Mucosa of gallbladder (tissue), 1 donor: ENCODE measurements around the gene SEMG1. TPM values are rescaled to one million over a fixed set of nuclear protein-coding genes. Genes with fewer than 3 reads are reported as not detected.

Source experiments
- DNase-seq: peaks from one replicate; pipeline ENCODE4 v3.0.0-alpha.2; 2020; ENCODE audit warnings: low spot score
- total RNA-seq: library from RNA; stranded (reverse); gene quantifications from one replicate; pipeline ENCODE4 v1.2.1, GENCODE V29; 2021
- donor health status: DM: no; HTN: no; CAD: no.

SEMG1 gene, protein sequence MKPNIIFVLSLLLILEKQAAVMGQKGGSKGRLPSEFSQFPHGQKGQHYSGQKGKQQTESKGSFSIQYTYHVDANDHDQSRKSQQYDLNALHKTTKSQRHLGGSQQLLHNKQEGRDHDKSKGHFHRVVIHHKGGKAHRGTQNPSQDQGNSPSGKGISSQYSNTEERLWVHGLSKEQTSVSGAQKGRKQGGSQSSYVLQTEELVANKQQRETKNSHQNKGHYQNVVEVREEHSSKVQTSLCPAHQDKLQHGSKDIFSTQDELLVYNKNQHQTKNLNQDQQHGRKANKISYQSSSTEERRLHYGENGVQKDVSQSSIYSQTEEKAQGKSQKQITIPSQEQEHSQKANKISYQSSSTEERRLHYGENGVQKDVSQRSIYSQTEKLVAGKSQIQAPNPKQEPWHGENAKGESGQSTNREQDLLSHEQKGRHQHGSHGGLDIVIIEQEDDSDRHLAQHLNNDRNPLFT
- total RNA-seq, result 1.1 TPM

DNA sequence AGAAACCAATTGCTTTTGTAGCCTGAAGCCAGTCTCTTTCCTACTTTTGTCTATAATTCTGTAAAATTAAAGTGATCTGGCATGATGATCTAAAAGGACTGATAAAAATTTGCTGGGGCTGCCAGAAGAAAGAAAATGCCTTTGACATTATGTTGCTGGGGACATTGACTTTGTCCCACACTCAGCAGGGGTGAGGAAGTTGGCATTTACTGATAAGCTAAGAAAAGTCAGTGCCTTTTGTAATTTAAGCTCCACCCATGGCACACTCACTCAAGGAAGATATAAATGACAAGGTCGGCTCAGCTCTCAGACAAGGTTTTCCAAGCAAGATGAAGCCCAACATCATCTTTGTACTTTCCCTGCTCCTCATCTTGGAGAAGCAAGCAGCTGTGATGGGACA lies at the start of gene SEMG1:
SEMG1 (plus strand) TSS at position 309 of the 400 bp plus-strand sequence; CDS start at position 330, 21 bp downstream.
- DNase-seq, result peak; percentile 35

DNA sequence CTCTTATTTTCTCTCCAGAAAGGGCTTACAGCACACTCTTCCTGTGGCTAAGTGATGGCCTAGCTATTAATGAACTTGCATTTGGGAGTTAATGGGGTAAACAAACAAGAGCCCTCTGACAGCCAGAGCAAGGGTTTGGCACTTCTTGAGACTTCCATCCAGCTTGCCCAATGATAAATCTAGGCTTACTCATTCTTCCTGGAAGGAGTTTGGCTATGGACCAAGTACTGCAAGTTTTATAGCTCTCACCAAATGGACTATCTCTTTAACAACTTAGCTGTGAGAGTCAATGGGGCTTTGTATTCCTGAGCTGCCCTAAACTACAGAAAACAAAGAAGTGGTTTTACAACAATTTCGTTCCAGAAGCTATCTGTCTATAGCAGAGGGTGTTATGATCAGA lies 48.9 kb upstream of the SEMG1 start:
- DNase-seq, result no peak

DNA sequence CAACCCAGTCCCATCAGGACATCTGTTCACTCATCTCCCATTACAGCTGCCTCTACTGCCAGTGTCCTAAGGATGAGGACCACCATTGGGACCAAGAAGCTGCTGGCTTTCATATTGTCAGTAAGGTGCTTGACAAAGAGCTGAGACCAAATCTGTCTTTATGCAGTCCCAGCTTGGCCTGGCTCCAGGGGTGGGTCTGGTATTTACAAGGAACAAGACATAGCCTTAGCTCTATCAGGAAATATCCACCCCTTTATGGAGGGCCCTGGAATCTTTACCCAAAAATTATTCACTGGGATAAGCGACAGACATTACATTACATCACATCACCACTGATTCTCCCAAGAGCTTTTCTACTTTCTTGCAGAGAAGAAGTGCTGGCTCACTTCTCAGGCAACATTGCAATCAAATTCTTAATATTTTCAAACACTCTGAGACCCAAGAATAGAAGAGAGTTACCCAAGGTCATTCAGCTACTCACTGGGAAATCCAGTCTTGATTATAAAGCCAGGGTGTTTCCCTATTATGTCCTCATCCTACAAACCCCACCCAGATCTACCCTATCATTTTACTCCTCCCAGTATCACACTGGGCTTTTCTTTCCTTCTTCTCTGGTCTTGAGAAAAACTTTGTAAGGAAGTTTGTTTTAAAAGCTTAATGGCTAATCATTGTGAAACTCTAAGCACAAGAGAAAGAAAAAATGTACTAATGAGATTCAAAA lies 43.6 kb upstream of the SEMG1 start:
- DNase-seq, result no peak

DNA sequence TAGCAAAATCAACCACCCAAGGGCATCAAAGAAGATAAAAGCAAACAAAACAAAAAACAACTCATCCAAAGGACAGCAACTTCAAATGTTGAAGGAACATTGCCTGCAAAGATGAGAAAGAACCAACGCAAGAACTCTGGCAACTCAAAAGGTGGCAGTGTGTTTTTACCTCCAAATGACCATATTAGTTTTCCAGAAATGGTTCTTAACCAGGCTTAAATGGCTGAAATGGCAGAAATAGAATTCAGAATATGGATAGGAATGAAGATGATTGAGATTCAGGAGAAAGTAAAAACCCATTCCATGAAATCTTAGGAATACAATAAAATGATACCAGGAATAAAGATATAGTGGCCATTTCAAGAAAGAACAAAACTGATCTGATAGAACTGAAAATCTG lies 41.9 kb upstream of the SEMG1 start:
- DNase-seq, result no peak

DNA sequence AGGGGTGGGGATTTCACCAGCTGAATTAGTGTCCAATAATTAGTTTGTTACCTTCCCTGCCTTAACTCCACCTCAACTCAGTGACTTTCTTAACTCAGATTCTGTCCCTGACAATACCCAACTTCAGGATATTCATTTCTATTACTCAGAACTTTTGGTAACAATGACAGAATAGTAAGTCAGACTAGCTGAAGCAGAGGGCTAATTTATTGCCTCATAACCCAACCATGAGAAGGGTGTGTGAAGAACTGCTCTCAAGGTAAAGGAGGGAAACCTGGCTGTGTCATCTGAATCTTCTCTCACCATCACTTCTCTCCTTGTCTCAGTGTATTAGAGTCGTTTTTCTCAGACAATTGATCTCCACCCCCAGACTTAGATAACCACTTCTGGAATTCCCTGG lies 33.3 kb upstream of the SEMG1 start:
- DNase-seq, result no peak

DNA sequence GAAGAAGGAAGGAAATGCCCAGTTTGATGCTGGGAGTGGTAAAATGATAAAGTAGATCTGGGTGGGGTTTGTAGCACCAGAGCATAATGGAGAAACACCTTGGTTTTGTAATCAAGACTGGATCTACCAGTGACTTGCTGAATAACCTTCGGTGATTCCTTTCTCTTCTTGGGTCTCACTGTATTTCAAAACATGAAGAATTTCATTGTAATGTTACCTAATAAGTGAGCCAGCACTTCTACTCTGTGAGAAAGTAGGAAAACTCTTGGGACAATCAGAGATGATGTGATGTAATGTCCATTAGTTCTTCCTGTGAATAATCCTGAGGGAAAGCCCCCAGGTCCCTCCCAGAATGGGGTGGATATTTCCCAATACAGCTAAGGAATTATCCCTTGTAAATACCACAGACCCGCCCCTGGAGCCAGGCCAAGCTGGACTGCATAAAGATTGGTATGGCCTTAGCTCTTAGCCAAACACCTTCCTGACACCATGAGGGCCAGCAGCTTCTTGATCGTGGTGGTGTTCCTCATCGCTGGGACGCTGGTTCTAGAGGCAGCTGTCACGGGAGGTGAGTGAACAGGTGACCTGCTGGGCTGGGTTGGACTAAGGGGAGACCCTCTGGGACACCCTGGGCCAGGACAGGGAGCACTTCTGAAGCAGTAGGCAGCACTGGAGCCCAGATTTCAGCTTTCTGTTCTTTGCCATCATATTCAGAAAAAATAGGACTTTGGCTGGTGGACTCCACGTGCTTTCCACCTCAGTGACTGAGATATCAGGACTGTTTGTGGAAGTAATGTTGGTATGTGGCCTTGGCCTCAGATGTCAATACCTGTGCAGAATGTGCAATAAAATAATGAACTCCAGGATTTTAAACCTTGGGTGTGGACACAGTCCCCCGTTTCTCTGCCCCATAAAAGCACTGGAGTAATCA lies 32.1 kb upstream of the SEMG1 start, which contains the start of gene PI3:
PI3 (plus strand) TSS at position 469 of the 931 bp plus-strand sequence; CDS start at position 490, 21 bp downstream.
- no peak for DNase-seq

DNA sequence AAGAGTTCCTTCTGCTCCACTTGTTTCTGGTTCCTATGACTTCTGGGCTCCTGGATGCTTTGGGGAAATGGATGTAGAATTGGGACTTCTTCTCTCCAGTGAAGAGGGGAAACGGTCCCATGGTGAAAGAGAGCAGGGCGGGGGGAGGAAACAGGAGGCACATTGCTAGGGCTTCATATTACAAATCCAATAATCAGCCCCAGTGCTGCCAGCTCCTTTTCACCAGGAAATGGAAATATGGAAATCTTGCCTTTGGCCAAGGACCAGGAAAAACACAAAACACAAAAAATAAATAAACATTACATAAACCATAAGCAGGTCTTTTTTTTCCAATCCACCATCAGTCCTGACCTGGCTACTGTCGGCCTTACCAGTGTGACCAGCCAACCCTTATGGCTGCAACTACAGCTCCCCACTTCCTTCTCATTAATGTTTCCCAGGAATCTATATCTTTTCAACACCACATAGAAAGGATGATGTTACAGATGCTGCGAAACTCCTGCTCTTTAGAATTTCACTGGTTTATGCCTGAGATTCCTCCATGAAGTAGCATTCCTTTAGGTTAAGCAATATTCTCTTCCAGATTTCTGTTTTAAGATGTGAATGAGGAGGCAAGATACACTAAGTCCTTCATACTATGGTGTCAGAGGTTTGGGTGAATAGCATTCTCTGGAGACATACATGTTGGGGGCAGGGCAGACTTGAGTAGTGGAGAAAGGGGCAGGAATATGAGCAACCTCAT lies 30.1 kb upstream of the SEMG1 start:
- DNase-seq, result no peak

DNA sequence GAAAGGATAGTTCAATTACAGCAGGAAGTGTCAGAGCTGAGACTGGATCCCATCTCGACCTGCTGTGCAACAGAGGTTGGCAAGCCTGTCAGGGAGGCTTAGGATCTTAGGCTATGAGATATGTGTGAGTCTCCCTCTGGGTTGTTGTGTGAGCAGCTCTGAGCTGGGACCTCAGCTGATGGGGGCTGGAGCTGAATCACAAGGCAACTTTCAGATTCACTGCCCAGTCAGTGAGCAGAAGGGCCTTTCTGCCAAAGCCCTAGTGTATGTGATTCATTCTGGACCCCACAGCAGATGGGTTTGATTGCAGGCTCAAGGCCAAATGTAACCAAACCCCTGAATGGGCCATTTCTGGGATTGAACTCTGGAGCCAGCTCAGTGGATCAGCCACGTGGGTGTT lies 27.7 kb upstream of the SEMG1 start:
- DNase-seq, result no peak

DNA sequence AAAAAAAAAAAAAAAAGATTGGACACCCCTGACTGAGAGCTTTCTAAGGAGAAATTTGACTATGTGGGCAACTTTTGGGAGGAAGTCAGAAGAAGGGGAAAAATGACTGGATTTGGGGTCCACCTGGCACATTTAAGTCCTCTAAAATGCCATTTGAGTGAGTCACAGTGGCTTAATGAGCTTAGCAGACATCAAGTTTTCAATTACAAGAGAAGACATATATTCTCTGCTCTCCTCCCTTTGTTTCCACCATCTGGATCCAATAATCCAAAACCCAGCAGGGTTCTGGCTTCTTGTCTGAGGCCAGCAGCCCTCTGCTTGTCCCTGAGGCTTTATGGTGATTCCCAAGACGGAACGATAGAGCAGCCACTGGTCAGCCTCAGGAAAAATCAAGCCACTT lies 25.2 kb upstream of the SEMG1 start:
- DNase-seq, result no peak

DNA sequence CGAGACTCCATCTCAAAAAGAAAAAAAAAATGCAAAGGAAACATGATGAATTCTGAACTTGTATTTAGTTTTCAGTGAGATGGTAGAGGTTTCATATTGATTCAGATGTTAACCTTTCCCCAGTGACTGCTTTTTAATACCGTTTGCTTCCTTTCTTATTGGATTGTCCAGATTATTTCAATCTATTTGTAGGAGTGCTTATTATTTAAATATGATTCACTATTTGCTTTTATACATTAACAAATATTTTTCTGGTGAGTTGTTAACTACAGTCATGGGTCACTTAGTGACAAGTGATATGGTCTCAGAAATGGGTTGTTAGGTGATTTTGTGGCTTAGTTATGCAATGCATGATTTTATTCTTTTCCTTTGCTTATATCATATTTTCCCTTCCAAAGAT lies 23.7 kb upstream of the SEMG1 start:
- no peak for DNase-seq

DNA sequence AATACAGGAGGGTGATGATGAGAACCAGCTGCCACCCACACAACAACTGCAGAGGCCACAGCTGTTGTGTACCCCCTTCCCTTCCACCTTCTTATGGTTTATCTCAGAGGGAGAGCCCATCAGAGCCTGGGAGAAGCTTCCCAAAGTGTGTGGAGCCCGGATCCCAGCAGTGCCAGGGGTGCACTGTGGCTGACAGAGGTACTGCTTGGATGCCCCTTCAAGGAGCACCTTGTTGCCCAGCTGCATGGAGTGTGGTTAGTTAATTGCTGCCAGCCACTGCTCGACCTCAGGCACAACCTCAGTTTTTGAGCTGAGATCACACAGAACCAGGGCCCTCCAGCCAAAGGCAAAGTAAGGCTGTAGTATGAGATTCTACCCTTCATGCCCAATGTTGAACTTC lies 19.1 kb upstream of the SEMG1 start:
- no peak for DNase-seq

DNA sequence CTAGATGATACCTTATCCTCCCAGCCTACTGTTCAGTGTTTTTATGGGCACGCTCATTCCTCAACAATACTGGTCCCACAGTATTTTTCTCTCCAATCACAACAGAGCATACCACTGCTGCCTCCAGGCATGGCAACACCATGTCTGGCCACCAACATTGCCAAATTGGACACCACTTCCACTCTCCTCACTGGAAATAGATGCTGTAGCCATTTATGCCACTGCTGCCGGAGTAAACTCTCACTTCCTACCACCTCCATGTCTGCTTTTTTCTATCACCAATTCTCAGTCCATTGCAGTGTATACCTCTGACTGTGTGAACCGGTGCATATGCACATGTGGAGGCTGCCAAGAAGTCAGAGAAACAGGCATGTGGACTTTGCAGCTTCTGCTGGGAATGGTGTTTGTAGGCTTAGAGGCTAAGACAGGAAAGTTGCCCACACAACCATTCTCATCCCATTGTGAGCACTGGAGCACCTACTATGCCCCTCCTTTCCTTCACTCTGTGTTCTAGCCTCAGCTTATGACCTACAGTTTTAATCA lies 17.7 kb upstream of the SEMG1 start:
- DNase-seq, result no peak

DNA sequence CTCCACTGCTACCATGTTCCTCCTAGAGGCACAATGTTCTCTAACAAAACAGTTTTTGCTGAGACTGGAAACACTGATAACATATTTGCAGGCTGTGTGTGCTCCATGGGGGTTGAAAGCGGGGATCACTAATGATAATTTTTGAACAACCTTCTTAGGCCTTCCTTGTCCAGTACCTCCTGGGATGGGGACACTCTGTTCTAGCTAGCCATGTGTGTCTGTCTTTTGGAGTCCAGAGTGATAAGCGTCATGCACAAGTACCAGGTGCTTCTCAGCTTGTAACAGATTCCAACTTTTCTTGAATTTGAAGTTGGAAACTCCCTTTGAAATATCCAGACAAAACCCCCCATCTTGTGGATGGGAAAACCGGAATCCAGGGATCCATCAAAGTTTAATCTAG lies 17.0 kb upstream of the SEMG1 start:
- no peak for DNase-seq

DNA sequence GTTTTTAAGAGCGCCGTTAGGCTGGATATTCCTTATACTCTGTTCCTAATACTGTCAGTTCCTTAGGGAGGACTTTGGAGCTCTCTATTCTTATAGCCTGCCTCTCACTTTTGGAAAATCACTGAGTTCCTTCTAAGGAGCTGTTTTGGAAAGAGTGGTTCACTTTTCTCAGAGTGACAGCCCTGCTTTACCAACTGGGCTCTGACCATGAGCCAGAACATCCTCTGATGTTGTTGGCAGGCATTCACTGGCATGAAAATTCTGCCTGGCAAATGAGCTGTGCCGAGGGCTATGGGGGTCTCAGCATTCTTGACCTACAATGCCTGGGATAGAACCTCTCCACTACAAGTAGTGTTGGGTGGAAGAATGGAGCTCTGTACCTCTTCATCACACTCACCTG lies 14.9 kb upstream of the SEMG1 start:
- DNase-seq, result no peak

DNA sequence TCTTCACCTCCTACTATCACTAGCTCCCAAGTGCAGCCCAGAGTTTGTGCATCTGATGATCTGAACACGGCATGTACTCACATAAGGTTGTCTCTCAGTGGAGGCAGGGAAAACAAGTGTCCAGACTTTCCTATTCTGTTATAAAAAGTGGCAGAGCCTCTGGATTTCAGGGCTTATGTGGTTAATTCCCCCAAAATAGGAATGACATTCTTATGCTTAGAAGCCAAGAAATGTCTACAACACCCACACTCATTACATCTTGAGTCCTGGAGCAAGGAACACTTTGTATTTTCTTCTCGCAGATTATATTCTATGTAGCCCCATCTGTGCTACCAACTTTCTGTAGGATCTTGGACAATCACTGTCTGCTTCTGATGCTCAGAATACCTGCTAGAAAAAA lies 13.5 kb upstream of the SEMG1 start:
- DNase-seq, result no peak

DNA sequence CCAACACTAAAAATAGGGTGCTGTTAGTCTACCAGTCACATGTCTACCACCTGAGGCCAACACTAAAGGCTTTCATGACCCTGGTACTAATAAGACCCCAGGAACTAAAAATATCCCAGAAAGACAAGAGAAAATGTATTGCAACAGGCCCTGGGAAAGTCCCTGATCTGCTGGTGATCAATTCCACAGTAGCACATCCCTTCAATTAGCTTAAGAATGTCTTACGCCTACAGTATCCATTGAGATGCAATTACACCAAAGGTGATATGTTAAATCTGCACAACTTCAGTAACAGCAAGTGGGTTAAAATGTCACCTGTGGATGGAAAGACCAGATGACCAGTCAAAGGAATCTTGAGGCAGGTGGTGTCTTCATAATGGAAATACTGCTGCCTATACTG lies 3.1 kb downstream of the SEMG1 start:
- DNase-seq, result no peak

DNA sequence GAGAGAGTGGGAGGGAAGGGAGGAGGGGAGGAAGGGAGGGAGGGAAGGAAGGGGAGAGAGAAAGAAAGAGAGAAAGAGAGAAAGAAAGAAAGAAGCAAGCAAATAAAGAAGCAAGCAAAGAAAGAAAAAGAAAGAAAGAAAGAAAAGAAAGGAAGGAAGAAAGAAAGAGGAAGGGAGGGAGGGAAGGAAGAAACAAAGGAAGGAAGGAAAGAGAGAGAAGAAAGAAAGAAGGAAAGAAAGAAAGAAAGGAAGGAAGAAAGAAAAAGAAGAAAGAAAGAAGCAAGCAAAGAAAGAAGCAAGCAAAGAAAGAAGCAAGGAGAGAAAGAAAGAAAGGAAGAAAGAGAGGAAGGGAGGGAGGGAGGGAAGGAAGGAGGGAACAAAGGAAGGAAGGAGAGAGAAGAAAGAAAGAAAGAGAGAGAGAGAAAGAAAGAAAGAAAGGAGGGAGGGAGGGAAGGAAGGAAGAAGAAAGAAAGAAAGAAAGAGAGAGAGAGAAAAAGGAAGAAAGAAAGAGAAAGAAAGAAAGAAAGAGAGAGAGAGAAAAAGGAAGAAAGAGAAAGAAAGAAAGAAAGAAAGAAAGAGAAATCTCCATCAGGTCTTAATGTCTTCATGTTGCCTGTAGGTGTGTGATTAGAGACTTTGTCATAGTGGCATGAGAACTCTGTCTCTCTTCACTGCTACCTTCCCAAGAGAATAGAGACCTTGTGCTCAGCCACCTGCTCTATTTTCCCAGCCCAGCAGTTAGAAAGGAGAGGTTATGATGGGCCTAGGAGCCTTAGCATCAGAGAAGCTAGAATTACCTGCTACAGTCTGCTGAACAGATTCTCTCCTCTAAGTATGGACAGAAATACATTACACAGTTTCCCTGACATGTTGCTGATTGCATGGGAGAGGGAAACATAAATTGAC lies 5.0 kb downstream of the SEMG1 start:
- no peak for DNase-seq

DNA sequence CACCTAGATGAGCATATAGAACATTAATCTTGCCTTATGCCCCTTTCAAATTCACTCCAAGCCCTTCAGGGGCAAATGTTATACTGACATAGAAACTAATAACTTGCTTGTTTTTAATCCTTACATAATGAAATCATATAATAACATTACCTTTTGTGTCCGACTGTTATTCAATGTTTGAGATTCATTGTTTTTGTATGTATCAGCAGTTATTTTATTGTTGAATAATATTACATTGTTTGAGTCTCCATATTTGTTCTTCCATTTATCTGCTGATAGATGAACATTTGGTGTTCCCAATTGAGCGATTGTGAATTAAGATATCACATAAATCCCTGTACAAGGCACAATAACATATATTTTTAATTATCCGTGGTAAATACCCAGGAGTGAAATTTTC lies 6.0 kb downstream of the SEMG1 start:
- DNase-seq, result no peak

DNA sequence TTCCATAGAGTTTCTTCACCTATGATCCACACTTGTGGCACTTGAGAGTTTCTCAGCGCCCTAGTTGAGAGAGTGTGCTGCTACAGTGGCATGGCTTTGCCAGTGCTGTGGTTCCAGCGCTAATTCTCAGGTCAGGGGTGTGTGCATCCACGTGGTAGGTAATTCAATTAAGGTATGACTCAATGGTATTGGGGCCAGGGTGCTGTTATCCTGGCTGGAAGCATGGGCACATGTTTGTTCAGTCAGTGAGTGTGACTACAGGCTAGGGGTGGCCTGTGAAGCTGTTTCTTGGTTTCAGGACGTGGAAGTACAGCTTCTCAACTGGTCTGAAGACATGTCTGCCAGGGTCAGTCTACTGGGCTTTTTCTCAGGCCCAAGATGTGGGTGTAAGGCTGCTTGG lies 11.3 kb downstream of the SEMG1 start:
- DNase-seq, result no peak

DNA sequence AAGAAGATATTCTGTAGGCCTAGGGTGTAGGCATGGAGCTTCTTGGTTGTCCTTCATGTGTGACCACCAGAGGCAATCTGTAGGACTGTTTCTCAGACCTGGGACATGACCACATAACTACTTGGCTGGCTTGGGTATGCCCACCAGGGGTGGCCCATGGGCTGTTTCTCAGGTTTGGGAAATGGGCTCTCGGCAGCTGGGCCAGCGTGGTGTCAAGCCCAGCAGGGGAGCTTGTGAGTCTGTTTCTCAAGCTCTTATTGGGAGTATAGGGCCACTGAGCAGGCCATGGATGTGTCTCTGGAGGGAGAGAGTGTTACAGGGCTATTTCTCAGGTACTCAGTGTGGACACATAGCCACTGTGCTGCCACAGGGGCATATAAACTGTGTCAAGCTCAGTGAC lies 11.8 kb downstream of the SEMG1 start:
- no peak for DNase-seq
